Cardiac ventricle fibroblast (primary cell): Measurements from ENCODE around the gene OR4N2. TPM values are rescaled to one million over a fixed set of nuclear protein-coding genes. Genes with fewer than 3 reads are reported as not detected.

Source experiments
- total RNA-seq: library from RNA; depleted of rRNA; stranded (reverse); fragments of >200 nt; gene quantifications from 2 replicates; pipeline ENCODE4 v1.2.3, GENCODE V29; 2015

Gene OR4N2, protein sequence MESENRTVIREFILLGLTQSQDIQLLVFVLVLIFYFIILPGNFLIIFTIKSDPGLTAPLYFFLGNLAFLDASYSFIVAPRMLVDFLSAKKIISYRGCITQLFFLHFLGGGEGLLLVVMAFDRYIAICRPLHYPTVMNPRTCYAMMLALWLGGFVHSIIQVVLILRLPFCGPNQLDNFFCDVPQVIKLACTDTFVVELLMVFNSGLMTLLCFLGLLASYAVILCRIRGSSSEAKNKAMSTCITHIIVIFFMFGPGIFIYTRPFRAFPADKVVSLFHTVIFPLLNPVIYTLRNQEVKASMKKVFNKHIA
- total RNA-seq = not detected in 2 replicates

DNA sequence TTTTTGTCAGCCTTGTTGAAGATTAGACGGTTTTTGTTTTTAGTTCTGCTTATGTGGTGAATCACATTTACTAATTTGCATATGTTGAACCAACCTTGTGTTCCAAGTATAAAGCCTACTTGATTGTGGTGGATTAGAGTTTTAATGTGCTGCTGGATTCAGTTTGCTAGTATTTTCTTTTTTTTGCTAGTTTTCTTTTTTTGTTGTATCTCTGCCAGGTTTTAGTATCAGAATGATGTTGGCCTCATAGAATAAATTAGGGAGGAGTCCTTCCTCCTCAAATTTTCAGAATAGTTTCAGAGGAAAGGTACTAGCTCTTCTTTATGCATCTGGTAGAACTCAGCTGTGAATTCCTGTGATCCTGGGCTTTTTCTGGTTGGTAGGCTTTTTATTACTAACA, at the start of gene OR4N2:
TSS of gene OR4N2 (plus strand) at position 301 of the 400 bp plus-strand sequence. CDS start 23,679 bp downstream, outside the sequence.

DNA sequence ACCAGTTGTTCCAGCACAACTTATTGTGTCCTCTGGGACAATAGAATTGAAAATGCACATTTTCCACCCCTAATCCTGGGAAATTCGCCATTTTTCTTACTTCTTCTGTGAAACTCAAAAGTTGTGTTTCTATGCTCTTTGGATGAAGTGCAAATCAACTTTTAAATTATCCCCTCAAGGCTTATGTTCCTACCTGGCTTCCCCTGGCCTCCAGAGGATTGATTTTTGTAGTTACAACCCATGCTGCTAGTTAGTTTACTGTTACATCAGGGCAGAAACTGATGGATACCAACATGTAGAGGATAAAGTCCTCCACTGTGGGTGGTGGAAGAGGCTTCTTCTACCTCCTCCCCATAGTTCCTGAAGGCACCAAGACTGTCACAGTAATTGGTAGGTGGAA, 30.4 kb upstream of the OR4N2 start, which contains the start of gene OR4M1:
TSS of gene OR4M1 (plus strand) at position 301 of the 400 bp plus-strand sequence. CDS start 6,819 bp downstream, outside the sequence.

DNA sequence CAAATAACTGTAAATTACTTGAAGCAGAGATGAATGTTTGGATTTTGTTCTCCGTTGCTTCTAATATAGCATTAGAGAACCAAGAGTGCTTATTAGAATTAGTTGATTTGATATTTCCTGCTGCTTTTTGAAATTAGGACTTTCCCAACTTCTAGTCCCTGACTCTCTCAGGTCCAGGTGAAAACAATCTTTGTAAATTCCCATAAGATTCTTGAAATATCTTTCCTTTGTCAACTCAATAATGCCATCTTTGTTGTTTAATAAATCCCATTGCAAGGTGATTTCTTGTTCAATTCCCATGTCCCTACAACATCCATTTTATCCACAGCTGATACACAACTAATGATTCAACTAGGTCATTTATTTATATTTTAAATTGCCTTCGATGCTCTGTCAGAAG, 71.3 kb downstream of the OR4N2 start, which contains the start of gene OR4K2:
TSS of gene OR4K2 (plus strand) at position 301 of the 400 bp plus-strand sequence. CDS start 1,126 bp downstream, outside the sequence.

Other genes starting within 250 kb of the OR4N2 start
- not detected in 2 replicates for gene OR11H2, start 89.9 kb upstream of the OR4N2 start, total RNA-seq
- gene OR4Q3, start 60.2 kb upstream of the OR4N2 start, total RNA-seq = not detected in 2 replicates
- gene OR4M1, start 30.3 kb upstream of the OR4N2 start, total RNA-seq = not detected in 2 replicates
- gene OR4K2, start 71.4 kb downstream of the OR4N2 start, total RNA-seq = not detected in 2 replicates
- not detected in 2 replicates for gene OR4K5, start 116.8 kb downstream of the OR4N2 start, total RNA-seq
- not detected in 2 replicates for gene OR4K1, start 127.1 kb downstream of the OR4N2 start, total RNA-seq
- gene OR4K15, start 171.8 kb downstream of the OR4N2 start, total RNA-seq = not detected in 2 replicates
- gene OR4Q2, start 198.4 kb downstream of the OR4N2 start, total RNA-seq = not detected in 2 replicates
- gene OR4K14, start 215.5 kb downstream of the OR4N2 start, total RNA-seq = not detected in 2 replicates
- not detected in 2 replicates for gene OR4K13, start 232.3 kb downstream of the OR4N2 start, total RNA-seq